ENCODE data around the gene TMEM123.
A peak's percentile ranks its signal among the peaks of the same experiment; 100 is the strongest.

Gene TMEM123

DNA sequence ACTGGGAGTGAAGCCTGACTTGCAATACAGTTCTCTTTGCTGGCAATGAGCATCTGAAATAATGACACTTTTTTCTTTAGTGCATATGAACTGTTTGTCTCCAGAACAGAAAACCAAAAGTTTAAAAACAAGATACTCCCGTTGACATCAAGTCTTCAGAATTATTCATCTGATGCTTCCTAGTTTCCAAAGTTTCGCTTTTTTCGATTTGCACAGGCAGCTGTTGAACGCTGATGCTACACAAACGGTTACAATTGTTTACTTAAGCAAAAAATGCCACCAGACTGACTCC is 106.2 kb downstream of the TMEM123 start:
- no peaks in the 10 kb centered on the region for H3K9me3 ChIP-seq (ENCODE audit: control insufficient read depth, insufficient read depth, low read length)
- H3K36me3 ChIP-seq (ENCODE audit: insufficient read depth, low read length): 0 out of 2 replicates have a peak, but pooled peaks cover 6% of the 10 kb centered on the region
- peak overlapping the region; percentile 96 for H3K9ac ChIP-seq (ENCODE audit: low read depth, low read length)
- peaks cover 4% of the 10 kb centered on the region; the same call in 1 of the 2 replicates for H3K4me1 ChIP-seq (ENCODE audit: insufficient read depth, low read length)
